DOHH2 (cell line): ENCODE measurements around the gene UNC5C.

Experiments used
- H3F3A ChIP-seq: fragments of 200-600 bp; sonication (generic), shearing (Covaris generic); 2 replicates; pipeline ENCODE4 v1.6.0; 2016; ENCODE audit warnings: antibody characterized with exemption, mild to moderate bottlenecking; ENCODE audit not compliant: control insufficient read depth, insufficient read depth
- H3K27ac ChIP-seq: fragments of 200-600 bp; sonication (generic); 2 replicates; pipeline ENCODE4 v1.5.1; 2014; ENCODE audit warnings: low read depth, mild to moderate bottlenecking, low read length, moderate library complexity
- H3K27me3 ChIP-seq: fragments of 200-600 bp; sonication (generic); 2 replicates; pipeline ENCODE4 v1.6.1; 2014; ENCODE audit warnings: mild to moderate bottlenecking, low read length, mixed read lengths; ENCODE audit not compliant: control insufficient read depth
- H3K36me3 ChIP-seq: fragments of 200-600 bp; sonication (generic); 2 replicates; pipeline ENCODE4 v1.6.1; 2014; ENCODE audit warnings: mild to moderate bottlenecking, low read length, moderate library complexity, mixed read lengths; ENCODE audit not compliant: control insufficient read depth
- H3K4me1 ChIP-seq: fragments of 200-600 bp; sonication (generic); 2 replicates; pipeline ENCODE4 v1.6.1; 2014; ENCODE audit warnings: mild to moderate bottlenecking, low read length, mixed read lengths; ENCODE audit not compliant: control insufficient read depth
- H3K4me2 ChIP-seq: fragments of 200-600 bp; sonication (generic); 2 replicates; pipeline ENCODE4 v1.6.0; 2014; ENCODE audit warnings: mild to moderate bottlenecking, low read length, moderate library complexity
- H3K4me3 ChIP-seq: fragments of 200-600 bp; sonication (generic); 2 replicates; pipeline ENCODE4 v1.5.1; 2014; ENCODE audit warnings: mild to moderate bottlenecking, low read length, mixed read lengths
- H3K79me2 ChIP-seq: fragments of 200-600 bp; sonication (generic); 2 replicates; pipeline ENCODE4 v1.6.1; 2014; ENCODE audit warnings: mild to moderate bottlenecking, low read length, mixed read lengths; ENCODE audit not compliant: control insufficient read depth
- H3K9me2 ChIP-seq: fragments of 200-600 bp; sonication (generic); replicated peaks from 2 replicates; pipeline ENCODE4 v1.6.1; 2014; ENCODE audit warnings: mild to moderate bottlenecking, low read length, mixed read lengths; ENCODE audit not compliant: control insufficient read depth
- H3K9me3 ChIP-seq: fragments of 200-600 bp; sonication (generic); 2 replicates; pipeline ENCODE4 v1.6.1; 2014; ENCODE audit warnings: antibody characterized with exemption, low read length, mixed read lengths; ENCODE audit not compliant: control insufficient read depth, insufficient read depth
- H4K20me1 ChIP-seq: fragments of 200-600 bp; sonication (generic); 2 replicates; pipeline ENCODE4 v1.6.0; 2014; ENCODE audit warnings: low read depth, mild to moderate bottlenecking, antibody characterized with exemption, low read length, moderate library complexity; ENCODE audit not compliant: control insufficient read depth, insufficient read depth
- CTCF ChIP-seq: fragments of 200-600 bp; sonication (generic); IDR thresholded peaks from one replicate; pipeline ENCODE4 v1.5.1; 2014; ENCODE audit warnings: antibody characterized with exemption, mild to moderate bottlenecking, low read depth, low read length; ENCODE audit not compliant: poor library complexity, severe bottlenecking
- EZH2phosphoT487 ChIP-seq: fragments of 200-600 bp; sonication (generic); IDR thresholded peaks from 2 replicates; pipeline ENCODE4 v1.6.1; 2017; ENCODE audit warnings: borderline replicate concordance, mild to moderate bottlenecking, antibody characterized with exemption, low read length, moderate library complexity, mixed read lengths

Gene UNC5C

GRCh38 chr4:95552942-95553550 is 4.3 kb upstream of the UNC5C start:
- H3F3A ChIP-seq: no peaks in the 10 kb centered on the region
- H4K20me1 ChIP-seq: no peaks in the 10 kb centered on the region
- H3K79me2 ChIP-seq: no peaks in the 10 kb centered on the region
- H3K27me3 ChIP-seq: no peaks in the 10 kb centered on the region
- no peak for TF ChIP-seq EZH2phosphoT487
- TF ChIP-seq CTCF: no peak
- H3K9me3 ChIP-seq: no peaks in the 10 kb centered on the region
- H3K9me2 ChIP-seq: no peaks in the 10 kb centered on the region
- no peaks in the 10 kb centered on the region for H3K4me1 ChIP-seq
- no peak overlapping the region for H3K4me2 ChIP-seq
- no peaks in the 10 kb centered on the region for H3K36me3 ChIP-seq
- H3K27ac ChIP-seq: no peak overlapping the region
- H3K4me3 ChIP-seq: no peak overlapping the region

GRCh38 chr4:95551653-95552052 is 2.9 kb upstream of the UNC5C start:
- Histone ChIP-seq H3K36me3 (no peaks in the 10 kb centered on the region), H3F3A (no peaks in the 10 kb centered on the region), H3K4me2 (no peak overlapping the region), H3K27me3 (no peaks in the 10 kb centered on the region), H3K9me3 (no peaks in the 10 kb centered on the region), H3K4me1 (no peaks in the 10 kb centered on the region), H3K4me3 (no peak overlapping the region), H3K9me2 (no peaks in the 10 kb centered on the region), H4K20me1 (no peaks in the 10 kb centered on the region), H3K79me2 (no peaks in the 10 kb centered on the region), H3K27ac (no peak overlapping the region)
- TF ChIP-seq EZH2phosphoT487: no peak
- no peak for TF ChIP-seq CTCF

- H3K36me3 ChIP-seq: no peaks in the 10 kb centered on the region
- TF ChIP-seq EZH2phosphoT487 (no peak), CTCF (no peak)
- no peaks in the 10 kb centered on the region for H3K79me2 ChIP-seq
- H3K27ac ChIP-seq: no peak overlapping the region
- H3K4me1 ChIP-seq: no peaks in the 10 kb centered on the region
- H3K27me3 ChIP-seq: no peaks in the 10 kb centered on the region
- no peaks in the 10 kb centered on the region for H3F3A ChIP-seq
- H4K20me1 ChIP-seq: no peaks in the 10 kb centered on the region
- H3K4me3 ChIP-seq: no peak overlapping the region
- no peaks in the 10 kb centered on the region for H3K9me2 ChIP-seq
- no peaks in the 10 kb centered on the region for H3K9me3 ChIP-seq
- H3K4me2 ChIP-seq: no peak overlapping the region
These were observed 1.6 kb upstream of the UNC5C start for GRCh38 chr4:95550115-95550987.
